ENCODE results near the gene YTHDF2.
"Not testable (repeated sequence)": the region's sequence is repeated elsewhere in the genome, so short reads cannot be mapped to it uniquely, and the experiment has no call there.

Gene YTHDF2

GRCh38 chr1:28736450-28737306, at the start of gene YTHDF2:
Gene YTHDF2, plus strand, starts transcription at chr1:28736940. Its CDS starts 181 bp downstream, at chr1:28737121.
- peak within 1 kb of the TSS; percentile 89 for H3K27ac Mint-ChIP-seq
- no peaks in the 10 kb centered on the region for H3K27me3 Mint-ChIP-seq
- peak within 1 kb of the TSS; percentile 92 for H3K4me3 Mint-ChIP-seq
- peak; percentile 90 for ATAC-seq (ENCODE audit: low read depth)
- DNase-seq (ENCODE audit: low spot score in 2 of 2): peak; percentile 95 to 97
- no peaks in the 10 kb centered on the region for H3K9me3 Mint-ChIP-seq
- H3K4me1 Mint-ChIP-seq: peaks cover 13% of the 10 kb centered on the region
- peaks cover 3% of the 10 kb centered on the region for H3K36me3 Mint-ChIP-seq

- H3K4me1 Mint-ChIP-seq; H3K4me3 Mint-ChIP-seq; H3K27me3 Mint-ChIP-seq; H3K9me3 Mint-ChIP-seq; ATAC-seq (ENCODE audit: low read depth); DNase-seq (ENCODE audit: low spot score in 2 of 2): not testable (repeated sequence)
- Mint-ChIP-seq H3K27ac (peak overlapping the region; percentile 36), H3K36me3 (peaks cover 13% of the 10 kb centered on the region)
Measured at GRCh38 chr1:28691627-28692026, 45.1 kb upstream of the YTHDF2 start.

- Mint-ChIP-seq H3K27me3 (no peaks in the 10 kb centered on the region), H3K4me1 (no peaks in the 10 kb centered on the region), H3K9me3 (no peaks in the 10 kb centered on the region), H3K4me3 (no peak overlapping the region), H3K27ac (no peak overlapping the region), H3K36me3 (peaks cover 24% of the 10 kb centered on the region)
- no peak for DNase-seq (ENCODE audit: low spot score in 2 of 2)
- no peak for ATAC-seq (ENCODE audit: low read depth)
Measured at GRCh38 chr1:28703629-28704028, 33.1 kb upstream of the YTHDF2 start.

GRCh38 chr1:28716336-28716735, 20.4 kb upstream of the YTHDF2 start:
- Mint-ChIP-seq H3K9me3 (no peaks in the 10 kb centered on the region), H3K36me3 (peaks cover 19% of the 10 kb centered on the region), H3K4me3 (no peak overlapping the region), H3K27ac (no peak overlapping the region), H3K4me1 (peaks cover 8% of the 10 kb centered on the region), H3K27me3 (no peaks in the 10 kb centered on the region)
- DNase-seq (ENCODE audit: low spot score in 2 of 2) (no peak), ATAC-seq (ENCODE audit: low read depth) (no peak)

GRCh38 chr1:28718166-28718565, 18.6 kb upstream of the YTHDF2 start:
- H3K27ac Mint-ChIP-seq: no peak overlapping the region
- H3K4me1 Mint-ChIP-seq: peaks cover 8% of the 10 kb centered on the region
- no peak for DNase-seq (ENCODE audit: low spot score in 2 of 2)
- H3K36me3 Mint-ChIP-seq: peaks cover 14% of the 10 kb centered on the region
- ATAC-seq (ENCODE audit: low read depth): no peak
- H3K4me3 Mint-ChIP-seq: no peak overlapping the region
- H3K27me3 Mint-ChIP-seq: no peaks in the 10 kb centered on the region
- no peaks in the 10 kb centered on the region for H3K9me3 Mint-ChIP-seq

GRCh38 chr1:28718586-28719331, 18.0 kb upstream of the YTHDF2 start:
- H3K4me1 Mint-ChIP-seq: peaks cover 8% of the 10 kb centered on the region
- ATAC-seq (ENCODE audit: low read depth) (no peak), DNase-seq (ENCODE audit: low spot score in 2 of 2) (no peak)
- peaks cover 9% of the 10 kb centered on the region for H3K36me3 Mint-ChIP-seq
- H3K27ac Mint-ChIP-seq: peak overlapping the region; percentile 43
- no peak overlapping the region for H3K4me3 Mint-ChIP-seq
- H3K9me3 Mint-ChIP-seq: no peaks in the 10 kb centered on the region
- H3K27me3 Mint-ChIP-seq: no peaks in the 10 kb centered on the region

GRCh38 chr1:28719332-28719619, 17.5 kb upstream of the YTHDF2 start:
- ATAC-seq (ENCODE audit: low read depth): no peak
- H3K27me3 Mint-ChIP-seq: no peaks in the 10 kb centered on the region
- H3K4me1 Mint-ChIP-seq: peaks cover 8% of the 10 kb centered on the region
- no peaks in the 10 kb centered on the region for H3K9me3 Mint-ChIP-seq
- no peak for DNase-seq (ENCODE audit: low spot score in 2 of 2)
- H3K27ac Mint-ChIP-seq: peak overlapping the region; percentile 43
- no peak overlapping the region for H3K4me3 Mint-ChIP-seq
- peaks cover 5% of the 10 kb centered on the region for H3K36me3 Mint-ChIP-seq

- ATAC-seq (ENCODE audit: low read depth): no peak
- Mint-ChIP-seq H3K27ac (peak overlapping the region; percentile 46), H3K27me3 (no peaks in the 10 kb centered on the region), H3K4me1 (peaks cover 6% of the 10 kb centered on the region), H3K9me3 (no peaks in the 10 kb centered on the region), H3K4me3 (no peak overlapping the region), H3K36me3 (peaks cover 2% of the 10 kb centered on the region)
- DNase-seq (ENCODE audit: low spot score in 2 of 2): no peak
Measured at GRCh38 chr1:28720376-28720775, 16.4 kb upstream of the YTHDF2 start.

GRCh38 chr1:28721927-28722326, 14.8 kb upstream of the YTHDF2 start:
- H3K27ac Mint-ChIP-seq; ATAC-seq (ENCODE audit: low read depth); H3K36me3 Mint-ChIP-seq; DNase-seq (ENCODE audit: low spot score in 2 of 2); H3K27me3 Mint-ChIP-seq; H3K4me3 Mint-ChIP-seq; H3K4me1 Mint-ChIP-seq; H3K9me3 Mint-ChIP-seq: not testable (repeated sequence)

GRCh38 chr1:28725365-28725764, 11.4 kb upstream of the YTHDF2 start:
- H3K36me3 Mint-ChIP-seq; H3K9me3 Mint-ChIP-seq; ATAC-seq (ENCODE audit: low read depth); H3K27ac Mint-ChIP-seq; H3K27me3 Mint-ChIP-seq; H3K4me1 Mint-ChIP-seq; DNase-seq (ENCODE audit: low spot score in 2 of 2); H3K4me3 Mint-ChIP-seq: not testable (repeated sequence)

- peak overlapping the region; percentile 89 for H3K27ac Mint-ChIP-seq
- no peaks in the 10 kb centered on the region for H3K27me3 Mint-ChIP-seq
- no peaks in the 10 kb centered on the region for H3K9me3 Mint-ChIP-seq
- ATAC-seq (ENCODE audit: low read depth) (no peak), DNase-seq (ENCODE audit: low spot score in 2 of 2) (no peak)
- H3K4me1 Mint-ChIP-seq: peaks cover 13% of the 10 kb centered on the region
- peak overlapping the region; percentile 92 for H3K4me3 Mint-ChIP-seq
- peaks cover 3% of the 10 kb centered on the region for H3K36me3 Mint-ChIP-seq
Measured at GRCh38 chr1:28735961-28736449, 735 bp upstream of the YTHDF2 start.

- Mint-ChIP-seq H3K36me3 (peaks cover 7% of the 10 kb centered on the region), H3K27ac (peak overlapping the region; percentile 89), H3K9me3 (no peaks in the 10 kb centered on the region), H3K4me3 (peak overlapping the region; percentile 92), H3K4me1 (peaks cover 15% of the 10 kb centered on the region), H3K27me3 (no peaks in the 10 kb centered on the region)
- peak in 1 of 2 donors; percentile 6 for DNase-seq (ENCODE audit: low spot score in 2 of 2)
- no peak for ATAC-seq (ENCODE audit: low read depth)
Measured at GRCh38 chr1:28737307-28738132, 780 bp downstream of the YTHDF2 start.

GRCh38 chr1:28740118-28740517, 3.4 kb downstream of the YTHDF2 start:
- Mint-ChIP-seq H3K36me3 (peaks cover 20% of the 10 kb centered on the region), H3K27ac (no peak overlapping the region), H3K27me3 (no peaks in the 10 kb centered on the region), H3K4me1 (peaks cover 27% of the 10 kb centered on the region), H3K4me3 (peak overlapping the region; percentile 7), H3K9me3 (no peaks in the 10 kb centered on the region)
- ATAC-seq (ENCODE audit: low read depth) (no peak), DNase-seq (ENCODE audit: low spot score in 2 of 2) (no peak)

- Mint-ChIP-seq H3K27ac (no peak overlapping the region), H3K4me3 (peak overlapping the region; percentile 27), H3K4me1 (peaks cover 28% of the 10 kb centered on the region), H3K36me3 (peaks cover 25% of the 10 kb centered on the region), H3K9me3 (no peaks in the 10 kb centered on the region), H3K27me3 (no peaks in the 10 kb centered on the region)
- no peak for DNase-seq (ENCODE audit: low spot score in 2 of 2)
- no peak for ATAC-seq (ENCODE audit: low read depth)
Measured at GRCh38 chr1:28744184-28744583, 7.4 kb downstream of the YTHDF2 start.

Data from memory B cell (primary cell).